ENCODE data around the gene COL7A1. TPM values are rescaled to one million over a fixed set of nuclear protein-coding genes. Genes with fewer than 3 reads are reported as not detected.
A peak's percentile ranks its signal among the peaks of the same experiment; 100 is the strongest.

Gene COL7A1
- total RNA-seq: 1 to 10 TPM in 2 of 3 donors, under 1 TPM in 1; 0.54 to 1.7 (median 1.4) TPM
- 0.36 TPM for total RNA-seq (2013)

DNA sequence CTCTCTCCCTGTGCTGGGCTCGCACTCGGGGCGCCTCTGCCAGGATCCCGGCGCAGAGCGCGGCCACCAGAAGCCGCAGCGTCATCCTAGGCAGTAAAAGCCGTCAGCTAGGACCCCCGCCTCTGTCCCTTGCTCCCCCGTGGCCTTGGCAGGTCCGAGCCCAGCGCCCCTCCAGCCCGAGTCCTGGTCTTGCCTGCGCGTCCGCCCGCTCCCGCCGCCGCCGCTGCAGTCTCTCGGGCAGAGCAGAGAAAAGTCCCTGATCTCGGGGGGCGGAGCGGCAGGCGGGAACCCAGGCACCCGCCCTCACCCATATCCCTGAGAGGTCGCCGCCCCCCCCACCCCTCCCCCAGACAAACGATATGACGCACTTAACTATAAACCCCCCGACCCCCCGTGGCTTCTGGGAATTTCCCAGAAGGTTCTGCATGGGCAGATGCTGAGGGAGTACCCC lies at the start of gene COL7A1:
COL7A1 (minus strand) TSS at position 255 of the 451 bp plus-strand sequence; CDS start at position 85, 170 bp downstream.
- no peaks in the 10 kb centered on the region for H3K9me3 Mint-ChIP-seq
- Histone ChIP-seq H3K9me3 (ENCODE audit: control insufficient read depth, insufficient read depth, low read length) (no peaks in the 10 kb centered on the region), H3K27ac (ENCODE audit: low read length) (no peak within 1 kb of the TSS), H3K4me3 (ENCODE audit: low read length) (no peak within 1 kb of the TSS), H3K4me1 (ENCODE audit: control insufficient read depth, insufficient read depth, low read length) (no peaks in the 10 kb centered on the region), H3K27me3 (ENCODE audit: control insufficient read depth, insufficient read depth, low read length) (peaks cover 2% of the 10 kb centered on the region), H3K36me3 (ENCODE audit: control insufficient read depth, insufficient read depth, low read length) (peaks cover 18% of the 10 kb centered on the region)
- no peak within 1 kb of the TSS for H3K4me3 Mint-ChIP-seq
- TF ChIP-seq, protein P1, sequence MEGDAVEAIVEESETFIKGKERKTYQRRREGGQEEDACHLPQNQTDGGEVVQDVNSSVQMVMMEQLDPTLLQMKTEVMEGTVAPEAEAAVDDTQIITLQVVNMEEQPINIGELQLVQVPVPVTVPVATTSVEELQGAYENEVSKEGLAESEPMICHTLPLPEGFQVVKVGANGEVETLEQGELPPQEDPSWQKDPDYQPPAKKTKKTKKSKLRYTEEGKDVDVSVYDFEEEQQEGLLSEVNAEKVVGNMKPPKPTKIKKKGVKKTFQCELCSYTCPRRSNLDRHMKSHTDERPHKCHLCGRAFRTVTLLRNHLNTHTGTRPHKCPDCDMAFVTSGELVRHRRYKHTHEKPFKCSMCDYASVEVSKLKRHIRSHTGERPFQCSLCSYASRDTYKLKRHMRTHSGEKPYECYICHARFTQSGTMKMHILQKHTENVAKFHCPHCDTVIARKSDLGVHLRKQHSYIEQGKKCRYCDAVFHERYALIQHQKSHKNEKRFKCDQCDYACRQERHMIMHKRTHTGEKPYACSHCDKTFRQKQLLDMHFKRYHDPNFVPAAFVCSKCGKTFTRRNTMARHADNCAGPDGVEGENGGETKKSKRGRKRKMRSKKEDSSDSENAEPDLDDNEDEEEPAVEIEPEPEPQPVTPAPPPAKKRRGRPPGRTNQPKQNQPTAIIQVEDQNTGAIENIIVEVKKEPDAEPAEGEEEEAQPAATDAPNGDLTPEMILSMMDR (IDR thresholded peaks at IDR 0.05): no peak
- peak within 1 kb of the TSS in 1 of 2 donors; percentile 35 for H3K27ac Mint-ChIP-seq
- H3K36me3 Mint-ChIP-seq: no peaks in the 10 kb centered on the region
- intact Hi-C loops (cut with micrococcal nuclease): no loop called here
- 3% methylated on average over 33 of the region's 35 CpGs for WGBS (ENCODE audit: insufficient coverage)
- H3K27me3 Mint-ChIP-seq (ENCODE audit: low read depth in 2 of 2): peaks cover 7 to 20% of the 10 kb centered on the region in 2 donors
- ATAC-seq (peak in 2 of 3 donors; percentile 57 to 62), DNase-seq (peak in 1 of 2 donors; percentile 52)
- H3K4me1 Mint-ChIP-seq: peaks cover 0 to 18% of the 10 kb centered on the region in 2 donors

DNA sequence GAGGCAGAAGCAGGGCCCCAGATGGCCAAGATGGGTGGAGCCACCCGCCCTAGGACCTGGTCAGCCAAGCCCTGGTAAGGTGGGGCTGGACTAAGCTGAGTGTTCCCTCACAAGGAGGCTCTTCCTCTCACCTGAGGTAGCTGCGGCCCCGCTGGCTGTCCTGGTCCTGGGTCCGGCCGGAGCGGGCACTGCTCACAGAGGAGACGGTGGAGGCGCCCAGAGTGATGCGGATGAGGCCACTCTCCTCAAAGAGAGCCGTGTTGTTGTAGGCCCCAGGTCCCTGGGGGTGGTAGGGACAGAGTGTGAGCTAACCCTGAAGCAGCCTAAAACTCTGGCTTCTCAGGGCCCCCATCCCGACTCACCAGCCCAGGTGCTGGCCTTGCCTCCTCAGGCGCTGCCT lies 47.5 kb upstream of the COL7A1 start:
- Mint-ChIP-seq H3K4me1 (peaks cover 0 to 3% of the 10 kb centered on the region in 2 donors), H3K36me3 (no peaks in the 10 kb centered on the region), H3K4me3 (no peak overlapping the region), H3K27ac (no peak overlapping the region), H3K9me3 (no peaks in the 10 kb centered on the region), H3K27me3 (ENCODE audit: low read depth in 2 of 2) (no peaks in the 10 kb centered on the region)
- no peak for DNase-seq
- Histone ChIP-seq H3K27me3 (ENCODE audit: control insufficient read depth, insufficient read depth, low read length) (no peaks in the 10 kb centered on the region), H3K4me3 (ENCODE audit: low read length) (no peak overlapping the region), H3K9me3 (ENCODE audit: control insufficient read depth, insufficient read depth, low read length) (no peaks in the 10 kb centered on the region), H3K4me1 (ENCODE audit: control insufficient read depth, insufficient read depth, low read length) (no peaks in the 10 kb centered on the region), H3K27ac (ENCODE audit: low read length) (no peak overlapping the region), H3K36me3 (ENCODE audit: control insufficient read depth, insufficient read depth, low read length) (no peaks in the 10 kb centered on the region)
- 96% methylated on average over 12 of the region's 12 CpGs for WGBS (ENCODE audit: insufficient coverage)
- intact Hi-C loops (cut with micrococcal nuclease): no loop called here
- TF ChIP-seq, protein P1 (IDR thresholded peaks at IDR 0.05): no peak
- no peak for ATAC-seq

DNA sequence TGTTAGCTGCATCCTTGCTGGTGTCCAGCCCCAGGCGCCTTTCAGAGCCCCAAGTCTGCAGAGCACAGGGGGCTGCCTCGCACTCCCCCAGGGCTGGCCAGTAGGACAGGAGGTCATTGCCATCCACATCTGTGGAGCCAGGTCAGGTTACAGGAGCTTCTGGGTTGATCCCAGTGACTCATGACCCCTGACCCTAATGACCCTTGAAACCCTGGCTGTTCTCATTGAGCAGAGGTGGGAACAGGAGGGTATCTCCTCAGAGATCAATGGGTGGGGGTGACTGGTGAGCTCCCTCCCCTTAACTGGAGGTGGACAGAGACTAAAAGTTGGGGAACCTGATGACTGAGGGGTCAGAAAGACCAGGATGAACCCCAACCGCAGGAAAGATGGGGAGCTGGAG lies 46.3 kb upstream of the COL7A1 start:
- H3K9me3 ChIP-seq (ENCODE audit: control insufficient read depth, insufficient read depth, low read length): no peaks in the 10 kb centered on the region
- H3K27ac Mint-ChIP-seq: no peak overlapping the region
- H3K36me3 ChIP-seq (ENCODE audit: control insufficient read depth, insufficient read depth, low read length): no peaks in the 10 kb centered on the region
- peaks cover 0 to 3% of the 10 kb centered on the region in 2 donors for H3K4me1 Mint-ChIP-seq
- H3K4me3 Mint-ChIP-seq: no peak overlapping the region
- ATAC-seq: no peak
- H3K4me3 ChIP-seq (ENCODE audit: low read length): no peak overlapping the region
- H3K36me3 Mint-ChIP-seq: no peaks in the 10 kb centered on the region
- WGBS (ENCODE audit: insufficient coverage): 94% methylated on average over 3 of the region's 3 CpGs
- intact Hi-C loops (cut with micrococcal nuclease): no loop called here
- DNase-seq: no peak
- TF ChIP-seq, protein P1 (IDR thresholded peaks at IDR 0.05): no peak
- no peaks in the 10 kb centered on the region for H3K9me3 Mint-ChIP-seq
- no peaks in the 10 kb centered on the region for H3K27me3 Mint-ChIP-seq (ENCODE audit: low read depth in 2 of 2)
- H3K27ac ChIP-seq (ENCODE audit: low read length): no peak overlapping the region
- no peaks in the 10 kb centered on the region for H3K27me3 ChIP-seq (ENCODE audit: control insufficient read depth, insufficient read depth, low read length)
- H3K4me1 ChIP-seq (ENCODE audit: control insufficient read depth, insufficient read depth, low read length): peaks cover 2% of the 10 kb centered on the region

Data from natural killer cell (primary cell).